ENCODE results near the gene SELENOT.

Gene SELENOT

DNA sequence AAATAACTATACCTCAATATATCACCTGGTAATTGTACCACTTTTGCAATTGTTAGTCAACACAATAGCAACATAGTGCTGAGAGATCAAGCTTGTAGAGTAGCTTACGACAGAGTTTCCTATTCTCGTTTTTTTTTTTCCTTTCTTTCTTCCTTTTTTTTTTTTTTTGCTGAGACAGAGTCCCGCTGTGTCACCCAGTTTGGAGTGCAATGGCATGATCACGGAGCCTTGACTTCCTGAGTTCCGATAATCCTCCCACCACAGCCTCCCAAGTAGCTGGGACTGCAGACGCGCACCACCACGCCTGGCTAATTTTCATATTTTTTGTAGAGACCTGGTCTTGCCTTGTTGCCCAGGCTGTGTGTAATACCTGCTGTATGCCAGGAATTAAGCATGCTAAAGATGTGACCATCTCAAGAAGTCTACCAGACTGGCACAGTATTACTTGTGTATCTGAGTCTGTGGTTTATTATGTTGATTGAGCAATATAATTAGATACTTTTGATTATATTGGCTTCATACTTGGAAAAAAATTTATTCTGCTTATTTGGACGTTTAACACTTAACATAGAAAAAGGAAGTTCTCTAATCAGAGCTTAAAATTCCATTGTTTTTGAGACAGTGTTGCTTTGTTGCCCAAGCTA, 3.0 kb downstream of the SELENOT start:
- TF ChIP-seq, protein P1, sequence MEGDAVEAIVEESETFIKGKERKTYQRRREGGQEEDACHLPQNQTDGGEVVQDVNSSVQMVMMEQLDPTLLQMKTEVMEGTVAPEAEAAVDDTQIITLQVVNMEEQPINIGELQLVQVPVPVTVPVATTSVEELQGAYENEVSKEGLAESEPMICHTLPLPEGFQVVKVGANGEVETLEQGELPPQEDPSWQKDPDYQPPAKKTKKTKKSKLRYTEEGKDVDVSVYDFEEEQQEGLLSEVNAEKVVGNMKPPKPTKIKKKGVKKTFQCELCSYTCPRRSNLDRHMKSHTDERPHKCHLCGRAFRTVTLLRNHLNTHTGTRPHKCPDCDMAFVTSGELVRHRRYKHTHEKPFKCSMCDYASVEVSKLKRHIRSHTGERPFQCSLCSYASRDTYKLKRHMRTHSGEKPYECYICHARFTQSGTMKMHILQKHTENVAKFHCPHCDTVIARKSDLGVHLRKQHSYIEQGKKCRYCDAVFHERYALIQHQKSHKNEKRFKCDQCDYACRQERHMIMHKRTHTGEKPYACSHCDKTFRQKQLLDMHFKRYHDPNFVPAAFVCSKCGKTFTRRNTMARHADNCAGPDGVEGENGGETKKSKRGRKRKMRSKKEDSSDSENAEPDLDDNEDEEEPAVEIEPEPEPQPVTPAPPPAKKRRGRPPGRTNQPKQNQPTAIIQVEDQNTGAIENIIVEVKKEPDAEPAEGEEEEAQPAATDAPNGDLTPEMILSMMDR (IDR thresholded peaks at IDR 0.05; ENCODE audit: borderline replicate concordance, control extremely low read depth, extremely low read depth, insufficient read depth, missing control alignments), result no peak
- in situ Hi-C loops (cut with MboI; ENCODE audit: low sequenced_read_pairs, unreplicated experiment), result no loop called here
- DNase-seq (ENCODE audit: low spot score), result no peak

GRCh38 chr3:150607267-150608065, 4.3 kb downstream of the SELENOT start:
- TF ChIP-seq, protein P1 (IDR thresholded peaks at IDR 0.05; ENCODE audit: borderline replicate concordance, control extremely low read depth, extremely low read depth, insufficient read depth, missing control alignments), result no peak
- in situ Hi-C loops (cut with MboI; ENCODE audit: low sequenced_read_pairs, unreplicated experiment), result no loop called here
- no peak for DNase-seq (ENCODE audit: low spot score)

- in situ Hi-C loops (cut with MboI; ENCODE audit: low sequenced_read_pairs, unreplicated experiment), result no loop called here
- TF ChIP-seq, protein P1 (IDR thresholded peaks at IDR 0.05; ENCODE audit: borderline replicate concordance, control extremely low read depth, extremely low read depth, insufficient read depth, missing control alignments), result no peak
- DNase-seq (ENCODE audit: low spot score), result no peak
Measured at GRCh38 chr3:150609988-150610387, 6.9 kb downstream of the SELENOT start.

GRCh38 chr3:150610785-150611184, 7.7 kb downstream of the SELENOT start:
- TF ChIP-seq, protein P1 (IDR thresholded peaks at IDR 0.05; ENCODE audit: borderline replicate concordance, control extremely low read depth, extremely low read depth, insufficient read depth, missing control alignments), result no peak
- DNase-seq (ENCODE audit: low spot score), result no peak
- in situ Hi-C loops (cut with MboI; ENCODE audit: low sequenced_read_pairs, unreplicated experiment), result no loop called here

- TF ChIP-seq, protein P1 (IDR thresholded peaks at IDR 0.05; ENCODE audit: borderline replicate concordance, control extremely low read depth, extremely low read depth, insufficient read depth, missing control alignments), result no peak
- in situ Hi-C loops (cut with MboI; ENCODE audit: low sequenced_read_pairs, unreplicated experiment), result no loop called here
- no peak for DNase-seq (ENCODE audit: low spot score)
Measured at GRCh38 chr3:150611666-150612065, 8.5 kb downstream of the SELENOT start.

DNA sequence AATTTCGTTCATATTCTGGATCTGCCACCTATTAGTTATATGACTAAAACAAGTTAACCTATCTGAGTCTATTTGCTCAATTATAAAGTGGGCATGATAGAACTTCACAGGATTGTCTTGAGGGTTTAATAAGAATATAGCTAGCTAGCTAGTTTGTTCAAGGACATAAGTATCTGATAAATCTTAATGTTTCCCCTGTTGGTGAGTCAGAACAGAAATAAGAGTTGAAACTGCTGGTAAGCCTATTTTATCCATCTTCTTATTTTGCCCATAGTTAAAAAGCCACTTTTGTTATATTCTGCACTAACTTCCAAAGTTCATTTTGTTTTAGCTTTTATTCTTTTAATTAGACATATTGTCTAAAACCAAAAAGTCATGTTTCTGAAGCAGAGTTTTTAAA, 9.4 kb downstream of the SELENOT start:
- TF ChIP-seq, protein P1 (IDR thresholded peaks at IDR 0.05; ENCODE audit: borderline replicate concordance, control extremely low read depth, extremely low read depth, insufficient read depth, missing control alignments), result no peak
- DNase-seq (ENCODE audit: low spot score), result no peak
- in situ Hi-C loops (cut with MboI; ENCODE audit: low sequenced_read_pairs, unreplicated experiment), result no loop called here

Measured in GM13976 (cell line).